H1 (cell line): ENCODE measurements around the gene FAM171A1. TPM values are rescaled to one million over a fixed set of nuclear protein-coding genes. Genes with fewer than 3 reads are reported as not detected.

Experiments
- CTCF ChIA-PET: fragments of 300-600 bp; sonication (Branson Sonifier 250); formaldehyde crosslinking; loops from one replicate; lab custom pipeline; 2021; ENCODE audit not compliant: partially characterized antibody; lab: Charles Lee
- POLR2A ChIA-PET: fragments of 300-600 bp; sonication (Branson Sonifier 250); formaldehyde crosslinking; loops from one replicate; lab custom pipeline; 2021; ENCODE audit warnings: inconsistent platforms; ENCODE audit not compliant: partially characterized antibody; lab: Charles Lee
- DNase-seq, 2 experiments: peaks; one replicate each; pipeline versions ENCODE4 v3.0.0 to v3.0.0-alpha.2; 2010 to 2022; ENCODE audit warnings: low spot score in 2 of 2, low read depth in 1 of 2, mixed read lengths in 1 of 2
- FAIRE-seq: peaks from 2 replicates; lab custom pipeline; 2011; peaks lifted over from hg19 to GRCh38; lab: Jason Lieb, UNC
- H2AFZ ChIP-seq: 2 replicates; pipeline ENCODE4 v1.8.1; 2012; ENCODE audit warnings: low read length, inconsistent platforms
- H2AK5ac ChIP-seq: 2 replicates; pipeline ENCODE4 v1.6.1; 2013; ENCODE audit warnings: low read depth, low read length
- H2BK120ac ChIP-seq: replicated peaks from 2 replicates; pipeline ENCODE3; 2013; ENCODE audit warnings: low read depth, low read length, inconsistent platforms
- H2BK12ac ChIP-seq: 2 replicates; pipeline ENCODE4 v1.6.1; 2013; ENCODE audit warnings: low read depth, low read length
- H2BK15ac ChIP-seq: 2 replicates; pipeline ENCODE4 v1.6.1; 2013; ENCODE audit warnings: low read length
- H2BK20ac ChIP-seq: 2 replicates; pipeline ENCODE4 v1.6.1; 2013; ENCODE audit warnings: low read length
- H2BK5ac ChIP-seq: 2 replicates; pipeline ENCODE4 v1.6.1; 2013; ENCODE audit warnings: low read depth, low read length
- H3K14ac ChIP-seq: 2 replicates; pipeline ENCODE4 v1.6.1; 2013; ENCODE audit warnings: inconsistent platforms; ENCODE audit not compliant: insufficient read length
- H3K18ac ChIP-seq: 2 replicates; pipeline ENCODE4 v1.6.1; 2013; ENCODE audit warnings: low read length; ENCODE audit errors: extremely low read depth
- H3K23ac ChIP-seq: 2 replicates; pipeline ENCODE4 v1.6.1; 2013; ENCODE audit warnings: inconsistent platforms; ENCODE audit not compliant: insufficient read length
- H3K23me2 ChIP-seq: 2 replicates; pipeline ENCODE4 v1.6.1; 2013; ENCODE audit warnings: low read depth, low read length
- H3K27ac ChIP-seq: 2 replicates; pipeline ENCODE4 v1.6.1; 2011; ENCODE audit warnings: low read depth, low read length, inconsistent platforms
- H3K27me3 ChIP-seq, 4 experiments: replicated peaks in 1 of 4; 1 replicate in 1 of 4; 2 replicates in 3 of 4; pipeline versions ENCODE4 v1.6.1 to v1.8.1; 2011 to 2013; ENCODE audit warnings: low read length in 3 of 4, mild to moderate bottlenecking in 3 of 4, inconsistent platforms in 2 of 4, mixed read lengths in 2 of 4, moderate library complexity in 1 of 4; ENCODE audit not compliant: control insufficient read depth in 3 of 4, insufficient read depth in 3 of 4; ENCODE audit errors: extremely low read depth in 1 of 4
- H3K36me3 ChIP-seq, 4 experiments: 2 replicates each; pipeline versions ENCODE4 v1.6.1 to v1.8.1; 2011 to 2013; ENCODE audit warnings: mild to moderate bottlenecking in 4 of 4, low read length in 3 of 4, moderate library complexity in 2 of 4, control low read depth in 1 of 4, inconsistent platforms in 1 of 4; ENCODE audit not compliant: insufficient read depth in 4 of 4, control insufficient read depth in 2 of 4
- H3K4ac ChIP-seq: replicated peaks from 2 replicates; pipeline ENCODE3; 2013; ENCODE audit warnings: low read length, low read depth, mixed read lengths, inconsistent platforms; ENCODE audit not compliant: insufficient read length
- H3K4me1 ChIP-seq, 4 experiments: replicated peaks in 1 of 4; 1 replicate in 1 of 4; 2 replicates in 3 of 4; pipeline versions ENCODE4 v1.6.1 to v1.8.1; 2011 to 2013; ENCODE audit warnings: low read length in 3 of 4, inconsistent platforms in 2 of 4, mixed read lengths in 1 of 4; ENCODE audit not compliant: insufficient read depth in 4 of 4, control insufficient read depth in 3 of 4
- H3K4me2 ChIP-seq, 2 experiments: 2 replicates each; pipeline versions ENCODE4 v1.6.1 to v1.8.1; 2011 to 2013; ENCODE audit warnings: low read depth in 2 of 2, low read length in 2 of 2, control low read depth in 1 of 2, inconsistent platforms in 1 of 2, mild to moderate bottlenecking in 1 of 2; ENCODE audit not compliant: insufficient read depth in 1 of 2
- H3K4me3 ChIP-seq, 4 experiments: fragments of 200-600, 300-600 bp in 1 of 4; sonication (generic), shearing (Covaris generic), sonication (Bioruptor Twin) in 1 of 4; 2 replicates each; pipeline versions ENCODE4 v1.5.1 to v1.8.1; 2011 to 2016; ENCODE audit warnings: low read length in 4 of 4, low read depth in 3 of 4, control low read depth in 2 of 4, inconsistent platforms in 2 of 4, mild to moderate bottlenecking in 2 of 4, mixed read lengths in 1 of 4, moderate library complexity in 1 of 4; ENCODE audit not compliant: insufficient read depth in 2 of 4; ENCODE audit errors: extremely low read depth in 1 of 4
- H3K56ac ChIP-seq: replicated peaks from 2 replicates; pipeline ENCODE3; 2013; ENCODE audit warnings: low read depth, mild to moderate bottlenecking, mixed read lengths, low read length, inconsistent platforms; ENCODE audit not compliant: insufficient read length
- H3K79me1 ChIP-seq: 2 replicates; pipeline ENCODE4 v1.6.1; 2013; ENCODE audit warnings: low read depth, low read length, control low read depth
- H3K79me2 ChIP-seq, 2 experiments: 2 replicates each; pipeline versions ENCODE4 v1.6.1 to v1.8.1; 2012 to 2013; ENCODE audit warnings: low read length in 2 of 2, mild to moderate bottlenecking in 2 of 2, inconsistent platforms in 1 of 2; ENCODE audit not compliant: insufficient read depth in 2 of 2, control insufficient read depth in 1 of 2
- H3K9ac ChIP-seq, 4 experiments: replicated peaks in 1 of 4; 1 replicate in 1 of 4; 2 replicates in 3 of 4; pipeline versions ENCODE4 v1.6.1 to v1.8.1; 2011 to 2013; ENCODE audit warnings: low read depth in 3 of 4, low read length in 3 of 4, control low read depth in 2 of 4, mild to moderate bottlenecking in 2 of 4, moderate library complexity in 2 of 4, inconsistent platforms in 1 of 4; ENCODE audit errors: extremely low read depth in 1 of 4
- H3K9me3 ChIP-seq, 2 experiments: 2 replicates each; pipeline versions ENCODE4 v1.6.1 to v1.8.1; 2012 to 2013; ENCODE audit warnings: mild to moderate bottlenecking in 2 of 2, moderate library complexity in 2 of 2, control low read depth in 1 of 2, inconsistent platforms in 1 of 2, low read depth in 1 of 2, low read length in 1 of 2, mixed read lengths in 1 of 2; ENCODE audit not compliant: insufficient read depth in 2 of 2
- H4K20me1 ChIP-seq, 2 experiments: replicated peaks in 1 of 2; 2 replicates each; pipeline versions ENCODE3 to v1.8.1; 2011 to 2013; ENCODE audit warnings: inconsistent platforms in 2 of 2, low read length in 2 of 2, mild to moderate bottlenecking in 1 of 2; ENCODE audit not compliant: insufficient read depth in 2 of 2, control insufficient read depth in 1 of 2
- H4K5ac ChIP-seq: 2 replicates; pipeline ENCODE4 v1.6.1; 2013; ENCODE audit warnings: low read length, low read depth, mixed read lengths, inconsistent platforms; ENCODE audit not compliant: insufficient read length
- H4K8ac ChIP-seq: 2 replicates; pipeline ENCODE4 v1.8.0; 2013; ENCODE audit warnings: mild to moderate bottlenecking, moderate library complexity, low read length, inconsistent platforms; ENCODE audit not compliant: insufficient read depth; ENCODE audit errors: extremely low read depth
- H4K91ac ChIP-seq: replicated peaks from 2 replicates; pipeline ENCODE3; 2013; ENCODE audit warnings: low read length, mixed read lengths, inconsistent platforms; ENCODE audit not compliant: insufficient read length
- BCL11A ChIP-seq, 2 experiments: IDR thresholded peaks; one replicate each; pipeline ENCODE4 v1.6.1; 2011; ENCODE audit warnings: low read depth in 2 of 2, low read length in 2 of 2, mild to moderate bottlenecking in 2 of 2
- CHD2 ChIP-seq: IDR thresholded peaks from 2 replicates; pipeline ENCODE4 v1.6.1; 2012; ENCODE audit warnings: low read length, improper control_type of control experiment
- TBP ChIP-seq: IDR thresholded peaks from 2 replicates; pipeline ENCODE4 v1.6.1; 2011; ENCODE audit warnings: low read depth, low read length, improper control_type of control experiment
- WGBS, 2 experiments: shearing (Covaris generic) in 1 of 2; methylation state at CpG; one replicate each; pipeline versions ENCODE4 v1.1.6 to v1.1.7; 2013 to 2015; ENCODE audit warnings: low lambda C conversion rate in 2 of 2, mixed read lengths in 2 of 2, inconsistent platforms in 1 of 2, low coverage in 1 of 2, missing lambda C conversion rate in 1 of 2; ENCODE audit not compliant: insufficient replicate concordance in 2 of 2, insufficient coverage in 1 of 2, insufficient read length in 1 of 2; ENCODE audit errors: extremely low coverage in 1 of 2, missing lambda C conversion rate in 1 of 2; 5-methylcytosine and 5-hydroxymethylcytosine counted together
- polyA plus RNA-seq, 7 experiments: library from polyadenylated mRNA; depleted of rRNA in 3 of 7; stranded (reverse) in 5 of 7; unstranded in 2 of 7; fragments of >200 nt in 5 of 7; fragments of 200-250 nt in 2 of 7; gene quantifications; 1 replicate in 5 of 7; 2 replicates in 1 of 7; 4 replicates in 1 of 7; pipeline versions ENCODE4 v1.2.1 to v1.2.3, GENCODE V29; 2011 to 2013; ENCODE audit warnings: missing spikeins in 2 of 7, mixed read lengths in 2 of 7
- total RNA-seq: library from RNA; stranded (reverse); fragmentation: NEBNext Ultra II Directional; extraction: Animal tissue kit (Norgen Biotek cat#: 25700); gene quantifications from 2 replicates; pipeline ENCODE4 v1.2.1, GENCODE V29; 2021

Gene FAM171A1
- total and polyA plus RNA-seq, 2 of the 8 experiments (the other 6 are each of a cell fraction or from before 2014, with no cell fraction given): 26.6 to 42.1 TPM

GRCh38 chr10:15230257-15230656 is 140.8 kb downstream of the FAM171A1 start:
- no peak for TF ChIP-seq TBP
- TF ChIP-seq BCL11A (IDR thresholded peaks at IDR 0.05; ENCODE audit: low read depth in 2 of 2, low read length in 2 of 2): no peak
- no peak for TF ChIP-seq CHD2
- TF ChIP-seq, all 59 proteins: peak for 0
- Histone ChIP-seq H2BK20ac (no peak overlapping the region), H3K79me2 (no peaks in the 10 kb centered on the region), H3K56ac (no peak overlapping the region), H3K14ac (no peak overlapping the region), H3K4me3 (no peak overlapping the region), H4K20me1 (peaks cover 0 to 2% of the 10 kb centered on the region in 2 experiments), H3K4me2 (no peak overlapping the region), H3K18ac (no peak overlapping the region), H3K27ac (no peak overlapping the region), H4K8ac (no peak overlapping the region), H2BK120ac (no peak overlapping the region), H2BK15ac (no peak overlapping the region), H2AFZ (no peak overlapping the region), H3K23me2 (peaks cover 6% of the 10 kb centered on the region; the same call in 1 of the 2 replicates), H4K5ac (no peak overlapping the region), H2AK5ac (no peak overlapping the region), H3K36me3 (no peaks in the 10 kb centered on the region), H3K27me3 (no peaks in the 10 kb centered on the region), H3K9ac (no peak overlapping the region), H3K9me3 (no peaks in the 10 kb centered on the region), H3K4me1 (no peaks in the 10 kb centered on the region), H4K91ac (no peak overlapping the region), H3K4ac (no peak overlapping the region), H2BK5ac (no peak overlapping the region), H3K79me1 (no peaks in the 10 kb centered on the region), H2BK12ac (no peak overlapping the region), H3K23ac (no peak overlapping the region)
- 90% methylated on average over 3 of the region's 3 CpGs; no CpG with 5 or more reads in 1 of the 2 experiments for WGBS, 2 experiments
- FAIRE-seq (no peak), DNase-seq (no peak)
- ChIA-PET POLR2A (no interaction called here), CTCF (interaction anchor here (0.6 to 2.3 kb wide), 5 partner anchors 15 to 1825 kb away, joined by 3 to 6 read pairs (median 3); no protein-coding TSS in a partner anchor)
